H1 (cell line): ENCODE measurements around the gene LDHB. TPM values are rescaled to one million over a fixed set of nuclear protein-coding genes. Genes with fewer than 3 reads are reported as not detected.

Source experiments
- CTCF ChIA-PET: fragments of 300-600 bp; sonication (Branson Sonifier 250); formaldehyde crosslinking; loops from one replicate; lab custom pipeline; 2021; ENCODE audit not compliant: partially characterized antibody; lab: Charles Lee
- POLR2A ChIA-PET: fragments of 300-600 bp; sonication (Branson Sonifier 250); formaldehyde crosslinking; loops from one replicate; lab custom pipeline; 2021; ENCODE audit warnings: inconsistent platforms; ENCODE audit not compliant: partially characterized antibody; lab: Charles Lee
- DNase-seq, 2 experiments: peaks; one replicate each; pipeline versions ENCODE4 v3.0.0 to v3.0.0-alpha.2; 2010 to 2022; ENCODE audit warnings: low spot score in 2 of 2, low read depth in 1 of 2, mixed read lengths in 1 of 2
- FAIRE-seq: peaks from 2 replicates; lab custom pipeline; 2011; peaks lifted over from hg19 to GRCh38; lab: Jason Lieb, UNC
- H2AFZ ChIP-seq: 2 replicates; pipeline ENCODE4 v1.8.1; 2012; ENCODE audit warnings: low read length, inconsistent platforms
- H2AK5ac ChIP-seq: 2 replicates; pipeline ENCODE4 v1.6.1; 2013; ENCODE audit warnings: low read depth, low read length
- H2BK120ac ChIP-seq: replicated peaks from 2 replicates; pipeline ENCODE3; 2013; ENCODE audit warnings: low read depth, low read length, inconsistent platforms
- H2BK12ac ChIP-seq: 2 replicates; pipeline ENCODE4 v1.6.1; 2013; ENCODE audit warnings: low read depth, low read length
- H2BK15ac ChIP-seq: 2 replicates; pipeline ENCODE4 v1.6.1; 2013; ENCODE audit warnings: low read length
- H2BK20ac ChIP-seq: 2 replicates; pipeline ENCODE4 v1.6.1; 2013; ENCODE audit warnings: low read length
- H2BK5ac ChIP-seq: 2 replicates; pipeline ENCODE4 v1.6.1; 2013; ENCODE audit warnings: low read depth, low read length
- H3K14ac ChIP-seq: 2 replicates; pipeline ENCODE4 v1.6.1; 2013; ENCODE audit warnings: inconsistent platforms; ENCODE audit not compliant: insufficient read length
- H3K18ac ChIP-seq: 2 replicates; pipeline ENCODE4 v1.6.1; 2013; ENCODE audit warnings: low read length; ENCODE audit errors: extremely low read depth
- H3K23ac ChIP-seq: 2 replicates; pipeline ENCODE4 v1.6.1; 2013; ENCODE audit warnings: inconsistent platforms; ENCODE audit not compliant: insufficient read length
- H3K23me2 ChIP-seq: 2 replicates; pipeline ENCODE4 v1.6.1; 2013; ENCODE audit warnings: low read depth, low read length
- H3K27ac ChIP-seq: 2 replicates; pipeline ENCODE4 v1.6.1; 2011; ENCODE audit warnings: low read depth, low read length, inconsistent platforms
- H3K27me3 ChIP-seq, 4 experiments: replicated peaks in 1 of 4; 1 replicate in 1 of 4; 2 replicates in 3 of 4; pipeline versions ENCODE4 v1.6.1 to v1.8.1; 2011 to 2013; ENCODE audit warnings: low read length in 3 of 4, mild to moderate bottlenecking in 3 of 4, inconsistent platforms in 2 of 4, mixed read lengths in 2 of 4, moderate library complexity in 1 of 4; ENCODE audit not compliant: control insufficient read depth in 3 of 4, insufficient read depth in 3 of 4; ENCODE audit errors: extremely low read depth in 1 of 4
- H3K36me3 ChIP-seq, 4 experiments: 2 replicates each; pipeline versions ENCODE4 v1.6.1 to v1.8.1; 2011 to 2013; ENCODE audit warnings: mild to moderate bottlenecking in 4 of 4, low read length in 3 of 4, moderate library complexity in 2 of 4, control low read depth in 1 of 4, inconsistent platforms in 1 of 4; ENCODE audit not compliant: insufficient read depth in 4 of 4, control insufficient read depth in 2 of 4
- H3K4ac ChIP-seq: replicated peaks from 2 replicates; pipeline ENCODE3; 2013; ENCODE audit warnings: low read length, low read depth, mixed read lengths, inconsistent platforms; ENCODE audit not compliant: insufficient read length
- H3K4me1 ChIP-seq, 4 experiments: replicated peaks in 1 of 4; 1 replicate in 1 of 4; 2 replicates in 3 of 4; pipeline versions ENCODE4 v1.6.1 to v1.8.1; 2011 to 2013; ENCODE audit warnings: low read length in 3 of 4, inconsistent platforms in 2 of 4, mixed read lengths in 1 of 4; ENCODE audit not compliant: insufficient read depth in 4 of 4, control insufficient read depth in 3 of 4
- H3K4me2 ChIP-seq, 2 experiments: 2 replicates each; pipeline versions ENCODE4 v1.6.1 to v1.8.1; 2011 to 2013; ENCODE audit warnings: low read depth in 2 of 2, low read length in 2 of 2, control low read depth in 1 of 2, inconsistent platforms in 1 of 2, mild to moderate bottlenecking in 1 of 2; ENCODE audit not compliant: insufficient read depth in 1 of 2
- H3K4me3 ChIP-seq, 4 experiments: fragments of 200-600, 300-600 bp in 1 of 4; sonication (generic), shearing (Covaris generic), sonication (Bioruptor Twin) in 1 of 4; 2 replicates each; pipeline versions ENCODE4 v1.5.1 to v1.8.1; 2011 to 2016; ENCODE audit warnings: low read length in 4 of 4, low read depth in 3 of 4, control low read depth in 2 of 4, inconsistent platforms in 2 of 4, mild to moderate bottlenecking in 2 of 4, mixed read lengths in 1 of 4, moderate library complexity in 1 of 4; ENCODE audit not compliant: insufficient read depth in 2 of 4; ENCODE audit errors: extremely low read depth in 1 of 4
- H3K56ac ChIP-seq: replicated peaks from 2 replicates; pipeline ENCODE3; 2013; ENCODE audit warnings: low read depth, mild to moderate bottlenecking, mixed read lengths, low read length, inconsistent platforms; ENCODE audit not compliant: insufficient read length
- H3K79me1 ChIP-seq: 2 replicates; pipeline ENCODE4 v1.6.1; 2013; ENCODE audit warnings: low read depth, low read length, control low read depth
- H3K79me2 ChIP-seq, 2 experiments: 2 replicates each; pipeline versions ENCODE4 v1.6.1 to v1.8.1; 2012 to 2013; ENCODE audit warnings: low read length in 2 of 2, mild to moderate bottlenecking in 2 of 2, inconsistent platforms in 1 of 2; ENCODE audit not compliant: insufficient read depth in 2 of 2, control insufficient read depth in 1 of 2
- H3K9ac ChIP-seq, 4 experiments: replicated peaks in 1 of 4; 1 replicate in 1 of 4; 2 replicates in 3 of 4; pipeline versions ENCODE4 v1.6.1 to v1.8.1; 2011 to 2013; ENCODE audit warnings: low read depth in 3 of 4, low read length in 3 of 4, control low read depth in 2 of 4, mild to moderate bottlenecking in 2 of 4, moderate library complexity in 2 of 4, inconsistent platforms in 1 of 4; ENCODE audit errors: extremely low read depth in 1 of 4
- H3K9me3 ChIP-seq, 2 experiments: 2 replicates each; pipeline versions ENCODE4 v1.6.1 to v1.8.1; 2012 to 2013; ENCODE audit warnings: mild to moderate bottlenecking in 2 of 2, moderate library complexity in 2 of 2, control low read depth in 1 of 2, inconsistent platforms in 1 of 2, low read depth in 1 of 2, low read length in 1 of 2, mixed read lengths in 1 of 2; ENCODE audit not compliant: insufficient read depth in 2 of 2
- H4K20me1 ChIP-seq, 2 experiments: replicated peaks in 1 of 2; 2 replicates each; pipeline versions ENCODE3 to v1.8.1; 2011 to 2013; ENCODE audit warnings: inconsistent platforms in 2 of 2, low read length in 2 of 2, mild to moderate bottlenecking in 1 of 2; ENCODE audit not compliant: insufficient read depth in 2 of 2, control insufficient read depth in 1 of 2
- H4K5ac ChIP-seq: 2 replicates; pipeline ENCODE4 v1.6.1; 2013; ENCODE audit warnings: low read length, low read depth, mixed read lengths, inconsistent platforms; ENCODE audit not compliant: insufficient read length
- H4K8ac ChIP-seq: 2 replicates; pipeline ENCODE4 v1.8.0; 2013; ENCODE audit warnings: mild to moderate bottlenecking, moderate library complexity, low read length, inconsistent platforms; ENCODE audit not compliant: insufficient read depth; ENCODE audit errors: extremely low read depth
- H4K91ac ChIP-seq: replicated peaks from 2 replicates; pipeline ENCODE3; 2013; ENCODE audit warnings: low read length, mixed read lengths, inconsistent platforms; ENCODE audit not compliant: insufficient read length
- CEBPB ChIP-seq: IDR thresholded peaks from 2 replicates; pipeline ENCODE4 v1.6.1; 2012; ENCODE audit warnings: low read depth, low read length
- GTF2F1 ChIP-seq: IDR thresholded peaks from 2 replicates; pipeline ENCODE4 v1.6.1; 2012; ENCODE audit warnings: low read depth, low read length, improper control_type of control experiment, borderline replicate concordance
- JUN ChIP-seq: IDR thresholded peaks from 2 replicates; pipeline ENCODE4 v1.6.1; 2011; ENCODE audit warnings: low read depth, mild to moderate bottlenecking, improper control_type of control experiment, low read length
- NRF1 ChIP-seq: IDR thresholded peaks from 2 replicates; pipeline ENCODE4 v1.6.1; 2011; ENCODE audit warnings: mild to moderate bottlenecking, low read depth, low read length, improper control_type of control experiment
- RNF2 ChIP-seq: fragments of 200-900, 300-1000 bp; sonication (generic); IDR thresholded peaks from 2 replicates; pipeline ENCODE4 v1.7.1; 2016; ENCODE audit warnings: borderline replicate concordance, low read depth, mild to moderate bottlenecking, antibody characterized with exemption, low read length; ENCODE audit not compliant: poor library complexity, severe bottlenecking; ENCODE audit errors: missing control alignments
- SIN3A ChIP-seq, 2 experiments: IDR thresholded peaks in 1 of 2; conservative IDR thresholded peaks in 1 of 2; 2 replicates each; pipeline ENCODE4 v1.6.1; 2011 to 2012; ENCODE audit warnings: low read length in 2 of 2, improper control_type of control experiment in 1 of 2, low read depth in 1 of 2, mild to moderate bottlenecking in 1 of 2
- SIX5 ChIP-seq: IDR thresholded peaks from 2 replicates; pipeline ENCODE4 v1.6.1; 2011; ENCODE audit warnings: mild to moderate bottlenecking, low read depth, low read length
- SP4 ChIP-seq: IDR thresholded peaks from 2 replicates; pipeline ENCODE4 v1.6.1; 2012; ENCODE audit warnings: low read length, inconsistent platforms
- YY1 ChIP-seq: IDR thresholded peaks from 2 replicates; pipeline ENCODE4 v1.6.1; 2011; ENCODE audit warnings: low read depth, mild to moderate bottlenecking, low read length
- WGBS, 2 experiments: shearing (Covaris generic) in 1 of 2; methylation state at CpG; one replicate each; pipeline versions ENCODE4 v1.1.6 to v1.1.7; 2013 to 2015; ENCODE audit warnings: low lambda C conversion rate in 2 of 2, mixed read lengths in 2 of 2, inconsistent platforms in 1 of 2, low coverage in 1 of 2, missing lambda C conversion rate in 1 of 2; ENCODE audit not compliant: insufficient replicate concordance in 2 of 2, insufficient coverage in 1 of 2, insufficient read length in 1 of 2; ENCODE audit errors: extremely low coverage in 1 of 2, missing lambda C conversion rate in 1 of 2; 5-methylcytosine and 5-hydroxymethylcytosine counted together
- polyA plus RNA-seq, 7 experiments: library from polyadenylated mRNA; depleted of rRNA in 3 of 7; stranded (reverse) in 5 of 7; unstranded in 2 of 7; fragments of >200 nt in 5 of 7; fragments of 200-250 nt in 2 of 7; gene quantifications; 1 replicate in 5 of 7; 2 replicates in 1 of 7; 4 replicates in 1 of 7; pipeline versions ENCODE4 v1.2.1 to v1.2.3, GENCODE V29; 2011 to 2013; ENCODE audit warnings: missing spikeins in 2 of 7, mixed read lengths in 2 of 7
- total RNA-seq: library from RNA; stranded (reverse); fragmentation: NEBNext Ultra II Directional; extraction: Animal tissue kit (Norgen Biotek cat#: 25700); gene quantifications from 2 replicates; pipeline ENCODE4 v1.2.1, GENCODE V29; 2021

The LDHB gene
- total and polyA plus RNA-seq, 2 of the 8 experiments (the other 6 are each of a cell fraction or from before 2014, with no cell fraction given) = 1,177 to 1,781 TPM

GRCh38 chr12:21642707-21643389 is 14.8 kb downstream of the LDHB start:
- Histone ChIP-seq H3K18ac (no peak overlapping the region), H3K27me3 (no peaks in the 10 kb centered on the region), H3K27ac (no peak overlapping the region), H3K79me1 (peaks cover 2% of the 10 kb centered on the region; the same call in 1 of the 2 replicates), H4K5ac (no peak overlapping the region), H2AFZ (no peak overlapping the region), H3K4me2 (no peak overlapping the region), H3K79me2 (peaks cover 0 to 57% of the 10 kb centered on the region in 2 experiments; a peak in 2 of 4 replicates), H3K9ac (no peak overlapping the region), H2BK12ac (no peak overlapping the region), H3K23me2 (no peaks in the 10 kb centered on the region), H2BK20ac (no peak overlapping the region), H2BK120ac (no peak overlapping the region), H3K4me3 (no peak overlapping the region), H3K56ac (no peak overlapping the region), H4K20me1 (peaks cover 3 to 4% of the 10 kb centered on the region in 2 experiments), H2BK5ac (no peak overlapping the region), H3K9me3 (no peaks in the 10 kb centered on the region), H4K8ac (no peak overlapping the region), H3K14ac (no peak overlapping the region), H2BK15ac (no peak overlapping the region), H4K91ac (no peak overlapping the region), H2AK5ac (no peak overlapping the region), H3K4ac (no peak overlapping the region), H3K23ac (no peak overlapping the region), H3K36me3 (peaks cover 42 to 99% (median 79%) of the 10 kb centered on the region in 4 experiments), H3K4me1 (peaks cover 0 to 4% (median 2%) of the 10 kb centered on the region in 4 experiments; a peak in 1 of 7 replicates)
- POLR2A ChIA-PET = interaction anchor here (1.3 to 6.5 kb wide), 7 partner anchors 9 to 141 kb away, joined by 4 to 86 read pairs (median 12); partner anchors contain the start of genes GOLT1B, LDHB and RECQL
- CTCF ChIA-PET = interaction anchor here (1.3 to 1.5 kb wide), 2 partner anchors 29 to 38 kb away, joined by 3 to 4 read pairs; no protein-coding TSS in a partner anchor
- WGBS, 2 experiments = 64% methylated on average over 1 of the region's 1 CpG; no CpG with 5 or more reads in 1 of the 2 experiments
- TF ChIP-seq NRF1 = no peak
- no peak for TF ChIP-seq YY1
- TF ChIP-seq SIX5 = no peak
- TF ChIP-seq SIN3A (conservative IDR thresholded peaks at IDR 0.05 in 1 of 2, IDR thresholded peaks at IDR 0.05 in 1 of 2; ENCODE audit: low read depth in 1 of 2, low read length in 2 of 2) = no peak
- no peak for TF ChIP-seq GTF2F1
- TF ChIP-seq JUN = no peak
- no peak for TF ChIP-seq CEBPB
- no peak for TF ChIP-seq RNF2
- no peak for TF ChIP-seq SP4
- DNase-seq (no peak), FAIRE-seq (no peak)
